NCI-H345 (cell line): ENCODE measurements around the gene CACNA1A.
A peak's percentile ranks its signal among the peaks of the same experiment; 100 is the strongest.

Source experiments
- DNase-seq: peaks from one replicate; lab custom pipeline; 2025; lab: John Stamatoyannopoulos, UW

CACNA1A gene

GRCh38 chr19:13493516-13494310 lies 12.6 kb downstream of the CACNA1A start:
- DNase-seq: no peak

- DNase-seq: no peak
Observed at GRCh38 chr19:13492128-13492527, 14.2 kb downstream of the CACNA1A start.

GRCh38 chr19:13487985-13488384 lies 18.3 kb downstream of the CACNA1A start:
- DNase-seq: no peak

GRCh38 chr19:13484166-13484565 lies 22.1 kb downstream of the CACNA1A start:
- no peak for DNase-seq

GRCh38 chr19:13483215-13483614 lies 23.1 kb downstream of the CACNA1A start:
- DNase-seq: no peak

- DNase-seq: no peak
Observed at GRCh38 chr19:13478576-13478975, 27.7 kb downstream of the CACNA1A start.

GRCh38 chr19:13476071-13476470 lies 30.2 kb downstream of the CACNA1A start:
- DNase-seq: no peak

GRCh38 chr19:13475044-13475443 lies 31.2 kb downstream of the CACNA1A start:
- no peak for DNase-seq

- DNase-seq: no peak
Observed at GRCh38 chr19:13466697-13467096, 39.6 kb downstream of the CACNA1A start.

- DNase-seq: no peak
Observed at GRCh38 chr19:13463296-13463695, 43.0 kb downstream of the CACNA1A start.

GRCh38 chr19:13461536-13461935 lies 44.7 kb downstream of the CACNA1A start:
- DNase-seq: no peak

- no peak for DNase-seq
Observed at GRCh38 chr19:13460045-13460444, 46.2 kb downstream of the CACNA1A start.

- peak; percentile 14 for DNase-seq
Observed at GRCh38 chr19:13459351-13459750, 46.9 kb downstream of the CACNA1A start.

GRCh38 chr19:13451434-13451995 lies 54.8 kb downstream of the CACNA1A start:
- no peak for DNase-seq

- no peak for DNase-seq
Observed at GRCh38 chr19:13447978-13448377, 58.3 kb downstream of the CACNA1A start.

GRCh38 chr19:13441810-13442512 lies 64.3 kb downstream of the CACNA1A start:
- DNase-seq: no peak

GRCh38 chr19:13437919-13438618 lies 68.2 kb downstream of the CACNA1A start:
- DNase-seq: no peak

- no peak for DNase-seq
Observed at GRCh38 chr19:13436352-13436751, 69.9 kb downstream of the CACNA1A start.

- no peak for DNase-seq
Observed at GRCh38 chr19:13430790-13431582, 75.3 kb downstream of the CACNA1A start.

GRCh38 chr19:13429563-13429962 lies 76.7 kb downstream of the CACNA1A start:
- no peak for DNase-seq

- peak; percentile 4 for DNase-seq
Observed at GRCh38 chr19:13428352-13428751, 77.9 kb downstream of the CACNA1A start.
